GM06990 (cell line): Measurements from ENCODE around the gene LYAR.
"Not testable (repeated sequence)": the region's sequence is repeated elsewhere in the genome, so short reads cannot be mapped to it uniquely, and the experiment has no call there.

Source experiments
- DNase-seq: peaks from one replicate; pipeline ENCODE4 v3.0.0-alpha.2; 2011; ENCODE audit not compliant: insufficient read length; ENCODE audit errors: extremely low read depth
- H3K27me3 ChIP-seq: replicated peaks from 2 replicates; pipeline ENCODE4 v1.6.0; 2011; ENCODE audit warnings: low read length; ENCODE audit not compliant: control insufficient read depth, insufficient read depth
- H3K36me3 ChIP-seq: 2 replicates; pipeline ENCODE4 v1.5.1; 2011; ENCODE audit warnings: low read length; ENCODE audit not compliant: control insufficient read depth, insufficient read depth
- H3K4me3 ChIP-seq: replicated peaks from 2 replicates; pipeline ENCODE4 v1.5.1; 2011; ENCODE audit warnings: low read depth, mild to moderate bottlenecking, control low read depth, low read length
- TF ChIP-seq, protein P1 (sequence below): IDR thresholded peaks from 2 replicates; pipeline ENCODE4 v1.5.1; 2011; ENCODE audit warnings: low read length, control low read depth, mild to moderate bottlenecking, inconsistent platforms; ENCODE audit not compliant: insufficient read depth, poor library complexity, severe bottlenecking

Gene LYAR

DNA sequence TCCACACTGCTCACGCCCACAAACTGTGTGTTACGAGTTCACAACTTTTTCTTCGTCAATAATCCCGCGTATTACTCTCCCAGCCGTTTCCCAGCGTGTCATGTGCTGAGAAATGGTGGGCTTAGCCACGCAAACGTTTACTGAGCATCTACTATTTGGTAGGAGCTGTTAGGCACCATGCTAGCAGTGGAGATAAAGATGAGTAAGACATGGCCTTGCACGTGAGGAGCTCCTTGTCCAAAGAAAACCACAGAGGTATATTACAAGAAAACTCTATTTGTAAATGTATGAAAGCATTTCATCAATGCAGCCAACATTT is 41.1 kb downstream of the LYAR start:
- Histone ChIP-seq H3K4me3 (peak overlapping the region; percentile 92), H3K36me3 (peaks cover 2% of the 10 kb centered on the region), H3K27me3 (no peaks in the 10 kb centered on the region)
- DNase-seq = no peak
- TF ChIP-seq, protein P1, sequence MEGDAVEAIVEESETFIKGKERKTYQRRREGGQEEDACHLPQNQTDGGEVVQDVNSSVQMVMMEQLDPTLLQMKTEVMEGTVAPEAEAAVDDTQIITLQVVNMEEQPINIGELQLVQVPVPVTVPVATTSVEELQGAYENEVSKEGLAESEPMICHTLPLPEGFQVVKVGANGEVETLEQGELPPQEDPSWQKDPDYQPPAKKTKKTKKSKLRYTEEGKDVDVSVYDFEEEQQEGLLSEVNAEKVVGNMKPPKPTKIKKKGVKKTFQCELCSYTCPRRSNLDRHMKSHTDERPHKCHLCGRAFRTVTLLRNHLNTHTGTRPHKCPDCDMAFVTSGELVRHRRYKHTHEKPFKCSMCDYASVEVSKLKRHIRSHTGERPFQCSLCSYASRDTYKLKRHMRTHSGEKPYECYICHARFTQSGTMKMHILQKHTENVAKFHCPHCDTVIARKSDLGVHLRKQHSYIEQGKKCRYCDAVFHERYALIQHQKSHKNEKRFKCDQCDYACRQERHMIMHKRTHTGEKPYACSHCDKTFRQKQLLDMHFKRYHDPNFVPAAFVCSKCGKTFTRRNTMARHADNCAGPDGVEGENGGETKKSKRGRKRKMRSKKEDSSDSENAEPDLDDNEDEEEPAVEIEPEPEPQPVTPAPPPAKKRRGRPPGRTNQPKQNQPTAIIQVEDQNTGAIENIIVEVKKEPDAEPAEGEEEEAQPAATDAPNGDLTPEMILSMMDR = no peak

DNA sequence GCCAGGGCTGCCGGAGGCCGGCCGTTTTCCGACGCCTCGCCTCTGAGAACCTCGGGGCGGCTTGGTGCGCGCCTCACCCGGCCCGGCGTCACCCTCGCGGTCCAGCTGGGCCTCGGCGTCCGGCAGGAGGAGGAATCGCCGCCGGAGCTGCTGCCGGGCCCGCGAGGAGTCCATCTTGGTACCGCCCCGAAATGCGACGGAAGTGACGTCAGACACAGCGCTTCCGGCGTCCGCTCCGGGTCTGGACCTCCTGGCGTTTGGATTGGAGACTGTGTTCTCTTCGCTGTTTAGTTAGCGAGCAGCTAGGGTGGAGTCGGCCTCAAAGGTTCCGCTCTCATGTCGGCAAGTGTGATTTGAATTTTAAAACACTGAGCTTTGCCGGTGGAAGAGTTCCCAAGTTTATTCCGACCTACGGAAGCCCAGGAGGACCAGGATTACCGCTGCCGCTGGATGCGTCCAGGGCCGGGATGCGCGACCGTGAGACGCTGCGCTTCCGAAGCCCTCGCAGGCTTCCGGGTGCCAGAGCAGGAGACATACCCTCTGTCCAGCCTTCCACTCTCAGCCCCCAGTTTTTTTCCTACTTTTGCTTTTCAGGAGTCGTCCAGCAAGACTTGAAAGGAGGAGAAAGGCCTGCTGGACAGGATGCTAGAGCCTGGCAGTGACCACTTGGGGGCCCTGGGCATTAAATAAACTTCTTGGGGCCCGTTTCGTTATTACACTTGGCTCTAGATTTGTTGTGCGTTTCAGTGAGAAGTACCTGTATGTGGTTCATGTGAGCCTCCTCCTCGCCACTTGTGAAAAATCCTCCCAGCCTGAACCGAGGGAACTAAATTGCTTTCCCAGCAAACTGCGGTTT is 41.7 kb downstream of the LYAR start, which contains the start of gene TMEM128:
Gene TMEM128 (minus strand): TSS at position 195 of the 856 bp plus-strand sequence. CDS start 21 bp downstream, at position 174.
- Histone ChIP-seq H3K36me3 (peaks cover 4% of the 10 kb centered on the region), H3K4me3 (peak within 1 kb of the TSS; percentile 92), H3K27me3 (no peaks in the 10 kb centered on the region)
- TF ChIP-seq, protein P1 = no peak
- DNase-seq = peak; percentile 91

DNA sequence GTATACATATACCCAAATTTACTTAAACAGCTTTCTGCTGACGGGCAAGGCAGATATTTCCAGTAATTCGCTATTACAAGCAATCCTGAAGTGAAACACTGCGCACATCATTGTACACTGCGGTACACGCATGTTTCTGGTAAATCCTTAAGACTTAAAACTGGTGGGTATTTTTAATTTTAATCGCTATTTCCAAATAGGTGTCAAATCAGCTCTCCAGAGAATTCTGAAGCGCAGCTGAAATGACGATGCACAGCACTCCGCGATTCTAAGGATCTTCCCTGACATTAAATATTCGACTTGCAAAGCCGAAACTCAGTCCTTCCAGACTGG is 42.3 kb downstream of the LYAR start:
- no peaks in the 10 kb centered on the region for H3K27me3 ChIP-seq
- TF ChIP-seq, protein P1 = no peak
- H3K36me3 ChIP-seq = peaks cover 4% of the 10 kb centered on the region
- H3K4me3 ChIP-seq = peak overlapping the region; percentile 92
- no peak for DNase-seq

DNA sequence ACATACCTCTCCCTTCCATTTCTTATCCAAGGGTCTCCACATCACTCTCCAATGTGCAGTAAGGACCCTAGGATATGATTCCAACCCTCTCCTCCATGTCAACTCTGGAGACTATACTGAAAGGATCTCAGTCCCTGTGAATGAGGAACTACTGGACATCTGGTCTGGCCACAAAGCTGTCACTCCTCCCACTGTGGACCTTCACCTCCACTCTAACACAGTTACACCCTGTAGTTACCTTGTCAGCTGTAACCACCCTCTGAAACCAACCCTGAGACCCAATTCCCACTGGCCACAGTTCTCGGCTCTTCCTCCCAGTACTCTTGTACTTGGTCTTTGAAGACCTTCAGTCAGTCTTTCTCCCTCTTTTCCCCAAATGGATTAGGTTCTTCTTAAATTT is 44.8 kb downstream of the LYAR start:
- TF ChIP-seq, protein P1 = no peak
- no peaks in the 10 kb centered on the region for H3K27me3 ChIP-seq
- H3K4me3 ChIP-seq = no peak overlapping the region
- H3K36me3 ChIP-seq = peaks cover 4% of the 10 kb centered on the region
- DNase-seq = no peak

DNA sequence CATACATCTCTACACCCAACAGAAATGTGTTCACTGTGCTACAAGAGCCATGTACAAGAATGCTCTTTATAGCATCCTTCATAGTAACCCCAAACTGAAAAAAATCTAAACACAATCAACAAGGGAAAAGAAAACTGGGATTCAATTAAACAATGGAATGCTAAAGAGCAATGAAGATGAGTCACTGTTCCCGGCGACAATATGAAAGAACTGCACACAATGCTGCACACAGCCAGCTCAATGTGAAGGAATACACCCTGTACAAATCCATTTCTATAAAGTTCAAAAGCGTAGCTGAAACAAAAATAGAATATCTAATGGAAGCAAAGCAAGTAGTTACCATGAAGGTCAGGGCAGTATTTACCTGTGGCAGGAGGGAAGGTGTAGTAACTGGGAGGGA is 50.4 kb downstream of the LYAR start:
- not testable (repeated sequence) for H3K36me3 ChIP-seq, H3K4me3 ChIP-seq, H3K27me3 ChIP-seq, DNase-seq

DNA sequence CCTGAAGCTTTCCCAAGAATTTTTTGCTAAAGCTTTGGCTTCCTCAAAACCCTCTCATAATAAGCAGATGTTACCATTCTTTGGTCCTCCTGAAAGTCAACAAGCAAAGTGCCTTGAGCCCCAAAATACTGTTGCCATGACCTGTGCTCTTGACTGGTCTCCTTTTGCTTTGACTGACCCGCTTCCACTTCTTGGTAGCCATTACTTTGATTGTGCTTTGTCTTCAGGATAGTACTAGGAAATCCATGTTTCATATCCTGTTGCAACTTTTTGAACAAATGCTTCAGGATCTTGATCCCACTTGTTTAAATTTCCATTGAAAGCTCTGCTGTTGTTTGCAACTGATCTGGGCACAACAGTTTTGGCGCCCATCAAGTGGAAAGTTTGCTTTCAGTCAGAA is 56.3 kb downstream of the LYAR start:
- TF ChIP-seq, protein P1 = no peak
- peaks cover 1% of the 10 kb centered on the region; the same call in 1 of the 2 replicates for H3K36me3 ChIP-seq
- DNase-seq = no peak
- H3K27me3 ChIP-seq = no peaks in the 10 kb centered on the region
- H3K4me3 ChIP-seq = no peak overlapping the region
